Measurements from ENCODE around the gene ADAMTS16.
A peak's percentile ranks its signal among the peaks of the same experiment; 100 is the strongest.

The ADAMTS16 gene

DNA sequence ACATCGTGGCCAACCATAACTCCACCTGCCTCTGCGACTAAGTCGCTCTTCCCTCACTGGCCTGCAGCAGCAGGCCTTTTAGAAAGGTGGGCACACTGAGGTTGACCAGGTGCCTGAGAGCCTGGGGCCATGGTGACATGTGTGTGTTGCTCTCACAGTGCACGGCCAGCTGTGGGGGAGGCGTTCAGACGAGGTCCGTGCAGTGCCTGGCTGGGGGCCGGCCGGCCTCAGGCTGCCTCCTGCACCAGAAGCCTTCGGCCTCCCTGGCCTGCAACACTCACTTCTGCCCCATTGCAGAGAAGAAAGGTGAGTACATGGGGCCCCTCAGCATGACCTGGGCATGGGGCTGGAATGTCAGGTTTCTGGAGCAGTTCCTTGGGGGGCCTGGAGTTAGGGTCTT lies 177.8 kb downstream of the ADAMTS16 start:
- DNase-seq = no peak

DNA sequence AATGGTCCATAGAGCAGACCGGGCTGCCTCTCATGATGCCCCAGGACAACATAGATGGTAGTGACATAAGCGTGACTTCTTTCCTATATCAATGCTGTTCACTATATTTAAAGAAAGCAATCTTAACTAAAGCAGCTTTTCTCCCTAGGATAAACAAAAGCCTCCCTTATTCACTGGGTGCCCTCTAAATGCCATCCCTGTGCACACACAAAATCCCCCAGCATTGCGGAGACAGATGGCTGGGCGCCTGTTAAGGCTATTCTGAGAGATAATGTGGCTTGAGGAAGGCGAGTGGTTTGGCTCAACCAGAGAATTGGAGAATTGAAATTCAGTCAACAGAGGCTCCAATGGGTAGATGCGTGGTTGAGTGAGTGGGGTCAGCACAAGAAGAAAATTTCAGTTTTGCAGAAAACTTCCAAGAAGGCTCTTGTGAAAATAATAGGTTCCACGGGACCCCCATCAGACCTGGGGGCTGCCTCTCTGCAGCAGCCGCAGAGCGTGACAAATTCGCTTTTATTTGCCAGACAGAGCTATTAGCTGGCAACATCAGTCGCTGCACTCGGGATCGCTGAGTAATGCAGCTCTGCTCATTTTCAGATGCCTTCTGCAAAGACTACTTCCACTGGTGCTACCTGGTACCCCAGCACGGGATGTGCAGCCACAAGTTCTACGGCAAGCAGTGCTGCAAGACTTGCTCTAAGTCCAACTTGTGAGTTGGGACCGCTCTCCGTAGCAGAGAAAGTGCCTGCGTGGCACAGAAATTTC lies 178.5 kb downstream of the ADAMTS16 start:
- no peak for DNase-seq

DNA sequence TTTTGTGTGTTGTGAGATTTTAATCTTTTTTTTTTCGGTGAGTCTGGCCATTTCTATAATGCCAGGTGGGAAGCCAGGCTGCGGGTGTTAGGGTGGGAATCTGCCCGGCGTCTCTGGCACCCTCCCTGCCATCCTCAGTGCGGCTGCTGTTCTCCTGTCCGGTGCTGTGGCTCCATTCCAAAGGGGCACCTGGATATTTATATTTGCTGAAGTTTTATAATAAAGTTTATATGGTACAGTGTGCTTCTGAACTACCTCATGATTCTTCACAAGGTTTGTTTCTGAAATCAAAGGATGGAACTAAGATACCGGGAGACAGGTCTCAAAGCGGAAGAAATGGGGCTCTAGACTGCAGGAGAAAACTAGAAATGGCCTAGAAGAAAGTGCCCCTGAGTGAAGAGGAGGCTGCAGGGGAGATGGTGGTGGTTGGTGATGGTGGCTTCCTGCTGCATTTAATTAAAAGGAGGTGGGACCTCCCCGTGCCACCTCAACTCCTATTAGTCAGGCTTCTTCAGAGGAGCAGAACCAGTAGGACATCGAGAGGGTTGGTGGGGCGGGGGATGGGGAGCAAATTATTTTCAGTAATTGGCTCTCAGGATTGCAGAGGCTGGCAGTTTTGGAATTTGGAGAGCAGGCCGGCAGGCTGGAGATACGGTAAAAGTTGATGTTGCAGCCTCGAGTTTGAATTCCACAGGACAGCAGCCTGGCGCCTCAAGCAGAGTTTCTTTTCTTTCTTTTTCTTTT lies 180.1 kb downstream of the ADAMTS16 start:
- no peak for DNase-seq

DNA sequence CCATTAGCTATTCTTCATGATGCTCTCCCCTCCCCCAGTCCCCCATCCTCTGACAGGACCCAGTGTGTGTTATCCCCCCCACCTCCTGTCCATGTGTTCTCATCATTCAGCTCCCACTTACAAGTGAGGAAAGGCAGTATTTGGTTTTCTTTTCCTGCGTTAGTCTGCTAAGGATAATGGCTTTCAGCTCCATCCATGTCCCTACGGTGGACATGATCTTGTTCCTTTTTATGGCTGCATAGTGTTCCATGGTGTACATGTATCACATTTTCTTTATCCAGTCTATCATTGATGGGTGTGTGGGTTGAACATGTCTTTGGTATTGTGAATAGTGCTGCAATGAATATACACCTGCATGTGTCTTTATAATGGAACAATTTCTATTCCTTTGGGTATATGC lies 181.0 kb downstream of the ADAMTS16 start:
- DNase-seq = no peak

DNA sequence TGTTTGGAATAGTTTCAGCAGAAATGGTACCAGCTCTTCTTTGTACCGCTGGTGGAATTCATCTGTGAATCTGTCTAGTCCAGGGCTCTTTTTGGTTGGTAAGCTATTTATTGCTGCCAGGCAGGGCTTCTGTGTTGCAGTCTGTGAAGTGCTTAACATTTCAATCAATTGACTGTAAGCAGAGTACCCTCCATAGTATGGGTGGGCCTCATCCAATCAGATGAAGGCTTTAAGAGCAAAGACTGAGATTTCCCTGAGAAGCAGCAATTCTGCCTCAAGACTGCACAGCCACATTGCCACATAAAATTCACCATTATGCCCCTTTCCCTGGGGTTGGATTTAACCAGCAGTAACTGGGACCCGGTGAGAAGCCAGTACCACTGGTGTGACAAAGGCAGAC lies 183.4 kb downstream of the ADAMTS16 start:
- DNase-seq = no peak

DNA sequence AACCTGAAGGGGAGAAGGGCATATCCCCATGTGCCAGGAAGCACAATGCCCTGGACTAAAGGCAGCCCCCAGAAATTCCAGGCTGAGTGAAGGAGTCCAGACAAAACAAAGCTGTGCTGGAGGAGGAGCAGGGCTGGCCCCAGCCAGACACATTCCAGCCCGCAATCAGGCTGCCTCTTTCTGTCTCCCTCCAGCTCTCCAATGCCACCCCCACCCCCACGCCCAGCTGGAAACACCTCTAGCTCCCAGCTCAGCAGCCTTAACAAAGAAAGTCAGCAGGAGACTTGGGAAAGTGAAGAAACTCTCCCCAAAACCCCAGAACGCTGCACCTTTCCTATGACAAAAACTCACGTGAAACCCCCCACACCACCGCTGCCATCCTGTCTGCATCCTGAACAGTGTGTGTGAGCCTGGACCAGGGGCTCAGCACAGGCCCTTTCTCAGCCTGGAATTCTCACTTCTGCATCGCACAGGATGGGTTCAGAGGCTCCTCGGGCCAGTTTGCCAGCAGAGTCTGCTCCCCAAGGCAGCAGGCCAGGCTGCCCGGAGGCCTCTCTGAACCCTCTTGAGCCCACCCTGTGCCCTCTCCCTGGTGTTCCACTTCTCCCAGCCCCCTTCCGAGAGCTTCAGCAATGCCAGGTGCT lies 186.1 kb downstream of the ADAMTS16 start:
- no peak for DNase-seq

DNA sequence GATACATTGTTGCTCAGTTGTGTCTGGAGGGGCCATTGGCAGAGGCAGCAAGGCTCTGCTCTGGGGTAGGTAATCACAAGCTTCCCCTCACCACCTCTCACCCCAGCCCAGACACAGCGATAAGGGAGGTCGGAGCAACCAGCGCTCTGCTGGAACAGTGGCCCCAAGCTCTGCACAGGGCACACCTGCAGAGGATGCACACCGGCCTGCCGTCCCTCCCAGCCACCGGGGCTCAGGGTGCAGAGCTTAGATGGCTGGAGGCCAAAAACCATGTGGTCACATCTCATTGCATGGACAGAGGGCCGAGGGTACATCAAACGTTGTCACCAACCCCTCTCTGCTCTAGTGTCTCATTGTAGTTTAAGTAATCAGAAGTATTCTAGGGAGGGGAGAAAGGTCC lies 187.0 kb downstream of the ADAMTS16 start:
- no peak for DNase-seq

DNA sequence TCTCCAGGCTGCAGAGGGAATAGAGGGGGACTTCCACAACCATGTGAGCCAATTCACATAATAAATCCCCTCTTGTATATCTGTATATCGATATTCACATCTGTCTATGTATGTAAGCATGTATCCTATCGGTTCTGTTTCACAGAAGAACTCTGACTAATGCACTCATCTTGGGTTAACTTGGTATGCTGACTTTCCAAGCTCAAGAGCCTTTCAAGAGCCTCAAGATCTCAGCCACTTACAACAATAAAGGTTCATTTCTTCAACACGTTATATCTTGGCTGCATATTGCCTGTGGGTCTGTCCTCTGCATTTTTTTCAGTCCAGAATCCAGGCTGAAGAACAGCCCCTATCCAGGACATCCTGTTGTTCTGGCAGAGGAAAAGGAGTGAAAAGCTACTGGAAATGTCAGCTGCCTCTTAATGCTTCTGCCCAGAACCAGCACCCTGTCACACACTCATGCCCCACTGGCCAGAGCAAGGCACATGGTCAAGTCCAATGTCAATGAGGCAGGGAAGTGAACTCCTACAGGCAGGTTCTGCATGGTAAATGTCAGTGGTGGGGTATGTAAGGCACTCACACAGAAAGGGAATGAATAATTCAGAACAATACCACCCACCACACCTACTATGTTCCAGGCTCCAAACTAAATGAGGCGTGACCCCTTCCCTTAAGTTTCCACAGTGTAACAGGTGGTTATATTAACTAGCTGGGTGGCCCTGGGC lies 190.8 kb downstream of the ADAMTS16 start:
- no peak for DNase-seq

DNA sequence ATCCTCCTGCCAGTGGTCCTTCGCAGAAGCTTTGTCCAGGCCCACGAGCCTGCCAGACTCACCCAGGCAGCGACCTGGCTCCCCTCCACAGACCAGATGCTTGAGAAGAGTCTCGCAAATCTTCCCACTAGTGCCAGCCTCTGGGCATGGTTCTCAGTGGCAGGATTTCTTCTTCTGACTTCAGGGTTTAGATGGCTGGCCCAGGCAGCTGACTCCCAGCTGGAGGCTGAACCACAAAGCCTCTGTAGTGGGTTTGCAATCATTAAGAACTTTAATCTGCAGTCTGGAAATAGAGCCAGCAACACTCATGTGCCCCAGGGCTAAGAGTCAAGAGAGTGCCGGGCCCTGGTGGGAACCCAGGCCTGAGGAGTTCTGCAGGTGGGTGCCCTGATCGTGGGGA lies 191.7 kb downstream of the ADAMTS16 start:
- no peak for DNase-seq

DNA sequence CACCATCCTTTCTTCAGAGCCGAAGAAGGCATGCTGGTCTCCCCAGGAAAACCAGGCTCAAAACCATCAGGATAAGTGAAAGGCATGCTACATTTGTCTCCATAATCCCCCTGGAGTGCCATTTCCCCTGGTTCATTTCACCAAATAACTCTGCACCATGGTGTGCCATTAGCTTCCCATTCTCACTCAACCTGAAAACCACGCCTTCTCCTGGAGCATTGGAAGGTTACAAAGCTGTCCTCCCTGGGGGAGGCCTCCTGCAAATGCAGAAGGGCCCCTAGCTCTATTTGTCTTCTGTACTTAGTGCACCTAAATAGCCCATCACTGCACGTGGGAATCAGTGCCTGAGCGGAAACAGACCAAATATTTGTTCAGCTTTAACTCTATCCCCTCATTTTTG lies 192.2 kb downstream of the ADAMTS16 start:
- DNase-seq = peak; percentile 53

DNA sequence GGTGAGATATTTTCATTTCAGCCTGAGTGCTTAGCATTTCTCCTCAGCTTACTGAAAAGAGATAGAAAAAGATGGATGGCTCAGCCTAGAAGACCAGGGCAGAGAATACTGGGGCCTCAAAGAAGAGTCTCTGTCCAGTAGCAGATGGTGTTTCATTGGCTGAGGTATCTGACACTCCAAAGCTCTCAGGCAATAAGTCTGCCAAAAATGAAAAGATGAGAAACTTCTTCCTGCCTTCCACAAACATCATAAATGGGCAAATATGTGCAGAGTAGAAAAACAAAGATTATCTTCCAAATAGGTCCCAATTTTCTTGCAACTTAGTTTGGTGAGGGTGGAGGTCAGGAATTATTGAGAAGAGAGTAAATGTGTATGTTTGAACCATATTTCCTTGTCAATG lies 195.0 kb downstream of the ADAMTS16 start:
- DNase-seq = no peak

DNA sequence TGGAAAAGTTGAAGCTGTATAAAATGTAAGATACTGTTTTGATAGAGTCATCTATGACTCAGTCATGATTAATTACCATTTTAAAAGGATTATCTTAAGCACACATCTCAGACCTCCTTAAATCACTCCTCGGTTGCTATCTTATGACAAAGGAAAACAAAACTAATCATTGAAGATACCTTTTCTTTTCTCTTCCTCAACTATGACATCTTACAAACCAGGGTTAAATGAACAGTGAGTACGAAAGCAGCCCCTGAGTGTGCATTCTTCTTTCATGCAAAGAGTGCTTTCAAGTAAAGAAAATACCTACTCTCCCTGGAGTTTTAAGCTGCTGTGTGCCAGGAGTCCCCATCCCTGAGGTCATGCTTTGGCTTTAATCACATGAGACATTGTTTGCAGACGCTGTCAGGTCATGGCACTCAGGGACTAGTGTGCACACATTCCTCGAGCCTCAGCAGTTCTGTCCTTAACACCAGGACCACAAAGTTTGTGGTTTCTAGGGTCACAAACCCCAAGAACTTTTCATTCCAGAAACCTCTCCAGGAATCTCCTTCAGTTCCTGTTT lies 195.7 kb downstream of the ADAMTS16 start:
- DNase-seq = no peak

DNA sequence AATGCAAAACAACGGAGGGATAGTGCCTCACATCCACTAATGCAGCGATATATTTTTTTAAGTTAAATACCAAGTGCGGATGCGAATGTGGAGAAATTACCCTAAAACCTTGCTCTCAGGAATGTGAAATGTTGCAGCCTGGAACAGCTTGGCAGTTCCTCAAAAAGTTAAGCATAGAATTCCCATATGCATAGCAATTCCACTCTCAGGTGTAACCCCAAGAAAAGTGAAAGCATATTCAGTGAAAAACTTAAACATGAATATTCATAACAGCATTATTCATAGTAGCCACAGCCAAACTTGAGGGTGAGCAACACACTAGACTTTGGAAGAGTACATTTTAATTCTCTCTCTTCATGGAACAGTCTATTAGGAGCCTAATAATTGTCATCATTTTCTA lies 199.1 kb downstream of the ADAMTS16 start:
- no peak for DNase-seq

DNA sequence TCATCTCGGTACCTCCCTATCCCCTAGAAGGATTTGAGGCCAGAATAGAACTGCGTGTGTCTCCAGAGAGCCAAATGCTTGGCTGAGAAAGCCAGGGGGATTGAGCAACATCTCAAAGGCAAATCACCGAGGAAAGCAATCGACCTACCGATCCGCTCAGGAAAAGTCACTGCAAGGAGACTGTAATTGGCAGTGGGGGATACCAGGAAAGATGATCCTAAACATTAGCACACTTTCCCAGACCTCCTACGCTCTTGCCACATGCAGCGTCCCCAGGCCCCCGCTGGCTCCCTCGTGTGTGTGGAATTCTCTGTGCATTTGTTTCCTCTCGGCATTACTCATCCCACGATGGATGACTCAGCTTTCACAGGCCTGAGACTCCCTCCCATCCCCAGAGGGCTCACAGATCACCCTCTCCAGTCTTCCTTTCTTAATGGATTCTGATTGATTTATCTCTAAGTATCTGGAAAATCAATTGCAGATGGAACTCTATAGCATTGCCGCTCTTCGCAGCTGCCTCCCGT lies 200.1 kb downstream of the ADAMTS16 start:
- no peak for DNase-seq

DNA sequence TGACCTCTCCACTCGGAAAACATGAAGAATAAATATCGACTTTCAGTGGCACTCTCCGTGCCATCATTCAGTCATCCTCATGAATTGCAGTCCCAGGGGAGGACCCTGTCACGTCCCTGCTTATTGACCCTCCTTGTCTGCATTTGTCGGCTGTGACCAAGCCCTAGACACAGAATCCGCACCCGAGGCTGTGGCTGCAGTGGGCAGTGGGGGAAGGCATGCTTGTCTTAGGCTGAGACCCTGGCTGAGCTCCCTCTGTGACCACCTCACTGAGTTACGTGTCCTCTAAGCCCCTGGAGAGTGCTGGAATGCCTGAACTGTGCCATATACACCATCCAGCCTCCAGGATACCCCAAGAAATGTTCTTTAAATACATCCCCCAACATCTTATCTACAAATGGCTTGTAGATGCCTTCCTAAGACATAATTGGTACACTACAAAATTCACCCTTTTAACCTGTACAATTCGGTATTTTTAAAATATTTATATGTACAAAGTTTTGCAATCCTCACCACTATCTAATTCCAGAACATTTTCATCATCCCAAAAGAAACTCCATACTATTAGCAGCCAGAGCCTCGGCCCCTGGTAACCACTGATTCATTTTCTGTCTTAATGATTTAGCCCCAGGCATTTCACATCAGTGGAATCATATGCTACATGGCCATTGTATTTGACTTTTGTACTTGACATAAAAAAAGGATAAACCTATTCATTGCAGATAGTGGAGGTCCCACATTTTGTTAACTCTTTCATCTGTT lies 201.6 kb downstream of the ADAMTS16 start:
- no peak for DNase-seq

DNA sequence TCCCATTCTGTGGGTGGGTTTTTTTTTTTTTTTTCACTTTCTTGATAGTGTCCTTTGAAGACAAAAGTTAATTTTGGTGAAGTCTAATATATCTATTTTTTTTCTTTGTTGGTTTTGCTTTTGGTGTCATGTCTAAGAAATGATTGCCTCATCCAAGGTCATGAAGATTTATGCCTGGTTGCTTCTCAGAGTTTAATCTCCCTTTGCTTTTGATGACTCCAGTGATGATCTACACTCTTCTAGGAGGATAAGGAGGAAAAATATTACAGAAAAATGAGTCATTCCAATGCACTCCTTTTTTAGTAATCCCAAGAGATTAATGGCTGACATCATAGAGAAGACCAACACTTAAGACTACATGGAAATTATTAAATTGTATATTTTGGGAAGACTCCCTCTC lies 202.7 kb downstream of the ADAMTS16 start:
- no peak for DNase-seq

DNA sequence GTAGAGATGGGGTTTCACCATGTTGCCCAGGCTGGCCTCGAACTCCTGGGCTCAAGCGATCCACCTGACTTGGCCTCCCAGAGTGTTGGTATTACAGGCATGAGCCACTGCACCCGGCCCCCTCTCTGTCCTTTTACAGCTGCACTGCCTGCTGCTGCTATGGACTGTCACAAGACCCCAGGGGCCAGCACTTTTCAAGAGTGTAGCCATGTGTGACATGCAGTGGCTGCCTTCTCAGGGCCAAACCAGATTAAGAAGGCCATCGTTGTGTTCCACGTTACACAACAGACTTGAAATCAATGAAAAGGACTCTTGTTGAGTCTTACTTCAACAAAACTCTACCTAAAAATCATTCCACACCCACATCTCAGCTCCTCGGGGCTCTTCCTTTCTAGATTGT lies 203.4 kb downstream of the ADAMTS16 start:
- DNase-seq = no peak

DNA sequence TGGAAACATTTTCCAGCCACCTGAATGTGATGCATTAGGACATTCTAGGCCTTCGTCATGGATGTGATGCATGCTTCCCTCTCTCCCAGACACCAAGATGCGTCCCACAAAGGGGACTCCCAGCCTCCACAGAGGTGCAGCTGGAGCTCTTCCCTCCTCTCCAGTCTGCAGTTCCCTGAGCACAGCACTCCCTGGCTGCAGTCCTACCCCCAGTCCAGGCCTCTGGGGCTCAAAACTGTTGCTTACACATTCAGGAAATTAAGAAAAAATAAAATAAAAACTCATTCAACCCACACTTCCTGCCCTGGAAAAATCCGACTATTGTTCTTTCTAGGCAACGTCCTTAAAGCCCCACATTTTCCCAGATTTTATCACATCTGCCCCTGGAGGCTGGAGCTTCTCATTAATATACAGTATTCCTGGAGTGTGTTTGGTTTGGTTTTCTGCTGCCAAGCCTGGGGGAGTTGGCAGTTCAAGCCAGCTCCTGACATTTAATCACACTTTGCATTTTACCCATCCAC lies 204.0 kb downstream of the ADAMTS16 start:
- DNase-seq = no peak

DNA sequence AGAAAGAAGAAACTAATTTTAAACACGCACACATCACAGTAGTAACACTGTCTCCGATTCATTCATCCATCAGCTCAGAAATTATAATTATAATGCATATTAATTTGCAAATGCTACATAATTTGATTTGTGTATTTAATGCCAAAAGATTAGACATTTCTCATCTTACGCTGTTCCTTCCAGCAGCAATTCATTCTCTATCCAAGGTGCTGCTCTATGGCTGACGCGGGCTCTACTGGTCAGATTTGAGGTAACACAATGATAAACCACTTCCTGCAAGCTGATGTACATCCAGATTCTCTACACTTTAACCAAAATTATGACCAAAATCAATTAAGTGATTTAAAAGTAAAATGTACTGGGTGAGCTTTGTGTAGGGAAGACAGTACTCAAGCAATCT lies 204.5 kb downstream of the ADAMTS16 start:
- DNase-seq = no peak

DNA sequence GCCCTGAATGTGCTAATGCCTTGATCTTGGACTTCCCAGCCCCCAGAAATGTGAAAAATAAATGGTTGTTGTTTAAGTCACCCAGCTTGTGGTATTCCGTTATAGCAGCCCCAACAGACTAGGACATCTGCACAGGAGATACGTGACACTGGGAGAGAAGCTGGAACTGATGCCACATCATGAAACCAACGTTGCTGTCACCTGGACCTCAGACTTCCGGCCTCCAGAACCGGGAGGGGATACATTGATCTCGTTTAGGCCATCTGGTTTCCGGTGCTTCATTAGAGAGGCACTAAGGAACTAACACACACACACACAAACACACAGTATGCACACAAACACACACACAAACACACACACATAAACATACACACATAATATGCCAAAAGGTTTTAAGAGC lies 207.3 kb downstream of the ADAMTS16 start:
- DNase-seq = no peak

DNA sequence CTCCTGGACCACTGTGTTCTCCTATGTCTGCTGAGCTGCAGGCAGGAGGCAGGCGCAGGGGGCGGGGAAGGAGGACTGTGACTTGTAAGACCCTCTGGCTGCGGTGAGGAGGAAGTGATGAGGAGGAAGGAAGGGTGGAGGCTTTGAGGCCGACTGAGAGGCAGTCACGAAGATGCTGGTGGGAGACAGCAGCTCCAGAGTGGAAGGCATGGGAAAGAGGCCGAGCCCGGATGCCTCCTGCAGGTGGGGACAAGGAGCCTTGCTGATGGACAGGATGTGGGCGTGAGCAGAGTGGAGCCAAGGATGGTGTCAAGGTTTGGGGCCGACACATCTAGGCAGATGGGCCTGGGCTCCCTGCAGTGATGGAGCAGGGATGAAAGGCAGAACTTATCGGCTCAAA lies 208.0 kb downstream of the ADAMTS16 start:
- DNase-seq = no peak

DNA sequence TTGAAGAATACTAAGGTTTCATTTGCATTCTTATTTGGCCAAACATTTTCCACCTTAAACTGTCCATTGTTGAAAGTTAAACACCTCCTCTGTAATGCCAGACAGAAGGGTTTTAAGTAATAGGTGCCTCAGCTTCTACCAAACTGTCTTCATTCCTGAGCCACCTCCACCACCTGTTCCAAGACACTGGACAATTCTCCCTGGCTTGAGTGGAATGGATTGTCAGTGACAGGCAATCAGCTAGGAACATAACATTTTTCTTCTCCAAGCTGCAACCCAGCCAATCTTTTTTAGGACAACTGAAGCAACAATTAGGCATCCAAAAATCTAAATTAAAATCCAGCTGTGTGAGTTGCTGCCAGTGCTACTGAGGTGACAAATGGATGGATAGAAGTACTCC lies 208.4 kb downstream of the ADAMTS16 start:
- no peak for DNase-seq

Measured in NCI-H1092 (cell line).